NT2/D1 (cell line): Measurements from ENCODE around the gene RPRD1A.

Experiments
- SUZ12 ChIP-seq: IDR thresholded peaks from 2 replicates; pipeline ENCODE4 v1.6.1; 2011; ENCODE audit not compliant: insufficient read length, insufficient read depth; ENCODE audit errors: extremely low read depth
- ZNF274 ChIP-seq: IDR thresholded peaks from 2 replicates; pipeline ENCODE4 v1.6.1; 2011; ENCODE audit warnings: mild to moderate bottlenecking, low read depth, low read length

DNA sequence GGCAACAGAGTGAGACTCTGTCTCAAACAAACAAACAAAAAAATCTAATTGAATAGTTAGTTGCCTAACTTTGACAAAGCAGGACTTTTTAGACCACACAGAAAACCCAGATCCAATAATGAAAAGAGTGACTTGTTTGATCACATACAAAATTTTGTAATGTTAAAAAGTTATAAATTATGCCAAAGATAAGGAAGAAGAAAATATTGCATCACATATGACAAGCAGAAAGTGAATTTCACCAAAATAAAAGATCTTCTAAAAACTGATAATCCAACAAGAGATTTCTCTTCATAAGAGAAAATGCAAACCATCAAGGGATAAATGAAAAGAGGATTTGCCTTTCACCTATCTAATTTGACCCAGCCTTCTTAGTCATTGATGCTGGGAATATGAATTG lies 97.7 kb downstream of the RPRD1A start:
- no peak for TF ChIP-seq SUZ12
- no peak for TF ChIP-seq ZNF274
